MCF 10A (cell line): Measurements from ENCODE around the gene AMPH. TPM values are rescaled to one million over a fixed set of nuclear protein-coding genes. Genes with fewer than 3 reads are reported as not detected.
A peak's percentile ranks its signal among the peaks of the same experiment; 100 is the strongest.

Experiments used
- BruUV-seq: library from RNA; stranded (reverse); fragments of 400-500 nt; replicated peaks from 2 replicates; lab custom pipeline; 2021; lab: Mats Ljungman, UMichigan
- CTCF ChIA-PET: fragments of 300-600 bp; sonication (Branson Sonifier 250); formaldehyde crosslinking; extraction: SDS; loops from one replicate; lab custom pipeline; 2021; ENCODE audit warnings: antibody characterized with exemption, inconsistent platforms; lab: Yijun Ruan, JAX
- POLR2A ChIA-PET: fragments of 300-600, 350-650 bp; sonication (Branson Sonifier 250); formaldehyde crosslinking; extraction: SDS; loops from one replicate; lab custom pipeline; 2020; ENCODE audit warnings: antibody characterized with exemption, inconsistent platforms; lab: Yijun Ruan, JAX
- DNase-seq: peaks from one replicate; pipeline ENCODE4 v3.0.0-alpha.2; 2018; ENCODE audit not compliant: unreplicated experiment
- H3K27ac Mint-ChIP-seq: one replicate; pipeline ENCODE4 v1.8.0; 2022; ENCODE audit warnings: mild to moderate bottlenecking, low read depth, mixed read lengths; ENCODE audit not compliant: unreplicated experiment
- H3K27me3 Mint-ChIP-seq: one replicate; pipeline ENCODE4 v1.8.0; 2022; ENCODE audit warnings: mixed read lengths; ENCODE audit not compliant: insufficient read depth, unreplicated experiment
- H3K36me3 Mint-ChIP-seq: one replicate; pipeline ENCODE4 v1.8.0; 2022; ENCODE audit warnings: mild to moderate bottlenecking, moderate library complexity, mixed read lengths; ENCODE audit not compliant: insufficient read depth, unreplicated experiment
- H3K4me1 Mint-ChIP-seq: one replicate; pipeline ENCODE4 v1.8.0; 2022; ENCODE audit warnings: mixed read lengths; ENCODE audit not compliant: insufficient read depth, unreplicated experiment
- H3K4me3 Mint-ChIP-seq: one replicate; pipeline ENCODE4 v1.8.0; 2022; ENCODE audit warnings: mild to moderate bottlenecking, moderate library complexity, mixed read lengths; ENCODE audit not compliant: unreplicated experiment
- H3K9me3 Mint-ChIP-seq: one replicate; pipeline ENCODE4 v1.8.0; 2022; ENCODE audit warnings: mixed read lengths; ENCODE audit not compliant: unreplicated experiment
- CTCF ChIP-seq: fragments of 200-600 bp; IDR thresholded peaks from one replicate; pipeline ENCODE4 v1.8.0; 2022; ENCODE audit warnings: antibody characterized with exemption, mild to moderate bottlenecking; ENCODE audit not compliant: unreplicated experiment
- intact Hi-C: fragments of 100-400 bp; cut with micrococcal nuclease; formaldehyde crosslinking; loops from 2 replicates; pipeline ENCODE4 v1.14.1; 2022
- total RNA-seq: library from RNA; stranded (reverse); gene quantifications from 2 replicates; pipeline ENCODE4 v1.2.3, GENCODE V29; 2022

The AMPH gene
- total RNA-seq, 1 experiment from 2014 or later = 0.63 TPM

GRCh38 chr7:38628630-38629385 lies 2.4 kb downstream of the AMPH start:
- DNase-seq = peak; percentile 5
- ChIA-PET POLR2A (no interaction called here), CTCF (interaction anchor here (0.8 kb wide), 1 partner anchor 39 kb away, joined by 3 read pairs; no protein-coding TSS in a partner anchor)
- BruUV-seq = no TSS peak
- H3K4me1 Mint-ChIP-seq = no peaks in the 10 kb centered on the region
- no peaks in the 10 kb centered on the region for H3K36me3 Mint-ChIP-seq
- intact Hi-C loops = no loop called here
- no peak overlapping the region for H3K4me3 Mint-ChIP-seq
- peaks cover 18% of the 10 kb centered on the region for H3K27me3 Mint-ChIP-seq
- H3K27ac Mint-ChIP-seq = no peak overlapping the region
- TF ChIP-seq CTCF = no peak
- peaks cover 15% of the 10 kb centered on the region for H3K9me3 Mint-ChIP-seq

GRCh38 chr7:38625866-38626265 lies 5.3 kb downstream of the AMPH start:
- Mint-ChIP-seq H3K9me3 (peaks cover 15% of the 10 kb centered on the region), H3K27me3 (peaks cover 30% of the 10 kb centered on the region), H3K4me1 (no peaks in the 10 kb centered on the region), H3K36me3 (no peaks in the 10 kb centered on the region), H3K27ac (no peak overlapping the region), H3K4me3 (no peak overlapping the region)
- CTCF ChIA-PET = no interaction called here
- intact Hi-C loops = no loop called here
- no peak for TF ChIP-seq CTCF
- POLR2A ChIA-PET = no interaction called here
- BruUV-seq = no TSS peak
- DNase-seq = no peak

- BruUV-seq = no TSS peak
- no peak for DNase-seq
- no peaks in the 10 kb centered on the region for H3K4me1 Mint-ChIP-seq
- H3K27ac Mint-ChIP-seq = no peak overlapping the region
- TF ChIP-seq CTCF = no peak
- H3K4me3 Mint-ChIP-seq = no peak overlapping the region
- intact Hi-C loops = no loop called here
- CTCF ChIA-PET = interaction anchor here (0.6 kb wide), 1 partner anchor 134 kb away, joined by 4 read pairs; no protein-coding TSS in a partner anchor
- no peaks in the 10 kb centered on the region for H3K36me3 Mint-ChIP-seq
- H3K9me3 Mint-ChIP-seq = no peaks in the 10 kb centered on the region
- peaks cover 31% of the 10 kb centered on the region for H3K27me3 Mint-ChIP-seq
- POLR2A ChIA-PET = no interaction called here
These were observed 15.5 kb downstream of the AMPH start for GRCh38 chr7:38615665-38616064.

- no peaks in the 10 kb centered on the region for H3K4me1 Mint-ChIP-seq
- no peak overlapping the region for H3K4me3 Mint-ChIP-seq
- H3K9me3 Mint-ChIP-seq = no peaks in the 10 kb centered on the region
- DNase-seq = no peak
- POLR2A ChIA-PET = no interaction called here
- H3K36me3 Mint-ChIP-seq = no peaks in the 10 kb centered on the region
- peaks cover 13% of the 10 kb centered on the region for H3K27me3 Mint-ChIP-seq
- intact Hi-C loops = no loop called here
- CTCF ChIA-PET = interaction anchor here (0.6 to 1.2 kb wide), 2 partner anchors 208 to 240 kb away, joined by 3 to 4 read pairs; no protein-coding TSS in a partner anchor
- H3K27ac Mint-ChIP-seq = no peak overlapping the region
- no TSS peak for BruUV-seq
- no peak for TF ChIP-seq CTCF
These were observed 23.7 kb downstream of the AMPH start for GRCh38 chr7:38607466-38607865.
